T1000 (cell line): Measurements from ENCODE around the gene P2RX6.
A peak's percentile ranks its signal among the peaks of the same experiment; 100 is the strongest.
"Not testable (repeated sequence)": the region's sequence is repeated elsewhere in the genome, so short reads cannot be mapped to it uniquely, and the experiment has no call there.

Experiments
- DNase-seq: peaks from one replicate; lab custom pipeline; 2025; ENCODE audit warnings: mixed read lengths; lab: John Stamatoyannopoulos, UW

The P2RX6 gene

GRCh38 chr22:20994128-20994901 lies 20.6 kb upstream of the P2RX6 start:
- no peak for DNase-seq

- no peak for DNase-seq
Observed at GRCh38 chr22:20994902-20995241, 20.1 kb upstream of the P2RX6 start.

GRCh38 chr22:20995329-20996030 lies 19.5 kb upstream of the P2RX6 start:
- DNase-seq = no peak

- DNase-seq = no peak
Observed at GRCh38 chr22:20996031-20996410, 18.9 kb upstream of the P2RX6 start.

- DNase-seq = no peak
Observed at GRCh38 chr22:20996598-20997535, 18.1 kb upstream of the P2RX6 start.

GRCh38 chr22:20997536-20998257 lies 17.3 kb upstream of the P2RX6 start:
- no peak for DNase-seq

GRCh38 chr22:20998411-20999336 lies 16.3 kb upstream of the P2RX6 start:
- no peak for DNase-seq

GRCh38 chr22:20999350-21000206 lies 15.4 kb upstream of the P2RX6 start:
- no peak for DNase-seq

- DNase-seq = no peak
Observed at GRCh38 chr22:21000207-21000986, 14.6 kb upstream of the P2RX6 start.

GRCh38 chr22:21000987-21001600 lies 13.9 kb upstream of the P2RX6 start:
- DNase-seq = no peak

GRCh38 chr22:21001601-21002325 lies 13.2 kb upstream of the P2RX6 start, which contains the start of gene THAP7:
Gene THAP7 (minus strand): TSS chr22:21002118. CDS start chr22:21001911, 207 bp downstream.
- peak; percentile 92 for DNase-seq

GRCh38 chr22:21003782-21004181 lies 11.2 kb upstream of the P2RX6 start:
- DNase-seq = no peak

- not testable (repeated sequence) for DNase-seq
Observed at GRCh38 chr22:21009208-21009607, 5.8 kb upstream of the P2RX6 start.

GRCh38 chr22:21009638-21010425 lies 5.1 kb upstream of the P2RX6 start:
- no peak for DNase-seq

GRCh38 chr22:21010426-21011113 lies 4.4 kb upstream of the P2RX6 start:
- DNase-seq = no peak
